GM19467 (cell line): ENCODE data around the gene TPST2.

Experiments used
- ATAC-seq: cut with Tn5 transposase; IDR thresholded peaks from one replicate; pipeline ENCODE4 v1.9.1; 2021; ENCODE audit warnings: mild to moderate bottlenecking, moderate library complexity; ENCODE audit not compliant: unreplicated experiment

TPST2 gene

GRCh38 chr22:26559961-26560575 is 29.9 kb downstream of the TPST2 start:
- no peak for ATAC-seq

DNA sequence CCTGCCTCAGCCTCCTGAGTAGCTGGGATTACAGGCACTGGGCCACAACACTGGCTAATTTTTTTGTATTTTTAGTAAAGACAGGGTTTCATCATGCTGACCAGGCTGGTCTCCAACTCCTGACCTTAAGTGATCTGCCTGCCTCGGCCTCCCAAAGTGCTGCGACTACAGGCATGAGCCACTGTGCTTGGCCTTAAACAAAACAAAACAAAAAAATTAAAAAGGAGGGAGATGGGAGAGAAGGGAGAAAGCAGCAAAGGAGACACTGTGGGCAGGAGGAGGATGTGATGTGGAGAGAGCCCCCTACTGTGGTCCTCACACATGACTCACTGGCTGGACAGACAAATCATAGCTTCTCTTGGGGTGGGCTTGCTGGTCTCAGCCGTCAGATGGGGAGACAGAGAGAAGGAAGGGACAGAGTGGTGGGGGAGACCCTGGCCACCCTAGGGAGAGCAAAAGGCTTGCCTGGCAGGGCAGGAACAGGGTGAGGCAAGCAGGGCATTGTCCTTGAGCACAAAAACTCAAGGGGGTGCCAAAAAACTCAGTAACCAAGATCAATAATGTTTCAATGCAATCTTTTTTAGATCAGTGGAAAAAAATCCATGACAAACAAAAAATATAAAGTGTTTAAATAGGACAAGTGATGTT is 31.6 kb downstream of the TPST2 start:
- ATAC-seq = no peak

DNA sequence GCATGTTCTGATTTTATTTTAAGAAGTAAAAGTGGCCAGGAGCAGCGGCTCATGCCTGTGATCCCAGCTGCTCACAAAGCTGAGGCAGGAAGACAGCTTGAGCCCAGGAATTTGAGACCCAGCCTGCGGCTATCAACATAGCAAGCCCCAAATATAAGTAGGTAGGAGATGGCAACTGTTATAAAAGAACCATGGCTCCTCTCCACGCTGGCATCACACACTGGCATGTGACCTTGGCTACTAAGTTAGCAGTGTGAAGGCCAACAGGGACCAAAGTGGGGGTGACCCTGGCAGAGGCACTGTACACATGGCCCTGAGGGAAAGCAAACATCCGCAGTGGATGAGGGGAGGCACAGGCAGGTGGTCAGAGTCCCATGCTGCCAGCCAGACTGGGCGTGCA is 33.0 kb downstream of the TPST2 start:
- ATAC-seq = no peak

- no peak for ATAC-seq
Measured at GRCh38 chr22:26555478-26555877, 34.5 kb downstream of the TPST2 start.

DNA sequence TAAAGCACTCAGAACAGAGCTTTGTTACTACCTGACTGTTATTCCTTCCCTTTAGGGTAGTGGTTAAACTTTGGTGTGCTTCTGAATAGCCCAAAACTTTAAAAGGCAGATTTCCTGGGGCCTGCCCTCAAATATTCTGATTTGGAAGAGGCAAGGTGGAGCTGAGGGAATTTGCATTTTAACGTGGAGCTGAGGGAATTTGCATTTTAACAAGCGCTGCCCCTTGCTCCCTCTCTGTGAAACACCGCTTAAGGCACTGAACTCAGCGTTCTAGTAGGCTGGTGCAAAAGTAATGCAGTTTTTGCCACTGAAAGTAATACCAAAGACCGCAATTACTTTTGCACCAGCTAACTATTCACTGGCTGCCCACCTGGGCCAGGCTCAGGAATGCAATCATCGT is 35.0 kb downstream of the TPST2 start:
- ATAC-seq = no peak

DNA sequence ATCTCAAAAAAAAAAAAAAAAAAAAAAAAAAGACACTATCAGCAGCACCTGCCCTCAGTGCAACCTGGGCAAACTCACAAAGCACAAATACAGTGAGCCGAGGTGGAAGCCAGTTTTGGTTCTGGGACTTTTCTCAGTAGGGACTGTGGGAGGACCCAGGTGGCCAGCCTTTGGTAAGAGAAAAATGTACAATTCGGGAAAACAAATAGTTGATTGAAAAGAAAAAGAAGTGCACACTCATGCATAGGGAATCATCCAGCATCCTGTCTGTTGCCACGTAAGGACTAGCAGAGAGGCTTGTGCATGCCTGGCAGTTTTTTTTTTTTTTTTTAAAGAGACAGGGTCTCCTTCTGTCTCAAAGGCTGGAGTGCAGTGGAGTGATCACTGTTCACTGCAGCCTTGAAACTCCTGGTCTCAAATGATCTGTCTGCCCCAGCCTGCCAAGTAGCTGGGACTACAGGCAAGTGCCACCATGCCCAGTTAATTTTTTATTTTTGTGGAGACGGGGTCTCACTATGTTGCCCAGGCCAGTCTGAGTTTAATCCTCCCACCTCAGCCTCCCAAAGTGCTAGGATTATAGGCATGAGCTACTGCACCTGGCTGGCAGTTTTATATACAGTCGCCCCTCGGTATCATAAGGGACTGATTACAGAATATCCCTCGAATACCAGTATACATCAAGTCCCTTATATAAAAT is 36.7 kb downstream of the TPST2 start:
- no peak for ATAC-seq

GRCh38 chr22:26552466-26552865 is 37.5 kb downstream of the TPST2 start:
- no peak for ATAC-seq

DNA sequence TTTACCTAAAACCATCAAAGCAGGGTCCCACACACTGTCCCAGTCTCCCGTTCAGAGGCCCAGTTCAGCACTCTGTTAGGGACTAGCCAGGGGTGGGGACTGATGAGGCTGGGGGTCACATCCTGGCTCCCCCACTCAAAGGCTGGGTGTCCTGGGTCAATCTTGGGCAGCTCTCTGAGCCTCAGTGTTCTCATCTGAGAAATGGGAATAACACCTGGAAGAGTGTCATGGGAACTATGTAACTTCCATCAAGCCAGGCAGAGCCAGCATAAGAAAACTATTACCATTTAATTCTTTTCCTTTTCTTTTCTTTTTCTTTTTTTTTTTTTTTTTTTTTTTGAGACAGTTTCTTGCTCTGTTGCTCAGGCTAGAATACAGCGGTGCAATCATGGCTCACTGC is 38.4 kb downstream of the TPST2 start:
- no peak for ATAC-seq

- no peak for ATAC-seq
Measured at GRCh38 chr22:26550498-26551033, 39.4 kb downstream of the TPST2 start.

DNA sequence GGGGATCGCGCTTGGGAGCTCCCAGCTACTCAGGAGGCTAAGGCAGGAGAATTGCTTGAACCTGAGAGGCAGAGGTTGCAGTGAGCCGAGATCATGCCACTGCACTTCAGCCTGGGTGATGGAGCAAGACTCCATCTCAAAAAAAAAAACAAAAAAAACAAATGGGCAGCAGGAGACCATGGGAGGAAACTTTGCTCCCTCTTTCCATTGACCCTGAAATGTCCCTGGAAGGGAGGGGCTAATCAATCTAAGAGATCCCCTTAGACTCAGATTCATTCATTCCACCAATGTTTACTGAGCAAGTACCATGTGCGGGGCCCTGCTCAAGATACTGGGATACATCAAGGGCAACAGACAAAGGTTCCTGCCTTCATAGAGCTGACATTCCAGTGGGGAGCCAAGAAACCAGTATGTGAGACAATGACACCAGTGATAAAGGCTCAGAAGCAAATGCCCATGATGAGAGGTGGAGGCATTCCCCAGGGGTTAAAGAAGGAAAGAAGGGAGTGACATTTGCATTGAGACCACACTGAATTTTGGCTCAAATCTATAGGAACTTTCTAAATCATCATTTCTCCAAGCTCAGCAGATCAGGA is 39.9 kb downstream of the TPST2 start:
- ATAC-seq = no peak

GRCh38 chr22:26548984-26549383 is 40.9 kb downstream of the TPST2 start:
- no peak for ATAC-seq

DNA sequence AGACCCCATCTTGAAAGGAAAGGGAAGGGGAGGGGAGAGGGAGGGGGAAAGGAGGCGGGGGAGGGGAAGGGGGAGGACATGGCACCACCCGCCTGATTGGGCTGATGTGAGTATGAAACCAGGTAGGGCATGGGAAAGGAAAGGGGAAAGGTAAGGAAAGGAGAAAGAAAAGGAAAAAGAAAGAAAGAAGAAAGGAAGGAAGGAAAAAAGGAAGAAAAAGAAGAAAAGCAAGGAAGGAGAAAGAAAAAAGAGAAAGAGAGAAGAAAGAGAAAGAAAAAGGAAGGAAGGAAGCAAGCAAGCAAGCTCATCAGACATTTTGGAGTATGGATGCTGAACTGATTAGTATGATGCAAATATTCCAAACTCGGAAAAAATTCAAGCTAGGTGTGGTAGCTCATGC is 41.6 kb downstream of the TPST2 start:
- no peak for ATAC-seq

- no peak for ATAC-seq
Measured at GRCh38 chr22:26547837-26548236, 42.1 kb downstream of the TPST2 start.

DNA sequence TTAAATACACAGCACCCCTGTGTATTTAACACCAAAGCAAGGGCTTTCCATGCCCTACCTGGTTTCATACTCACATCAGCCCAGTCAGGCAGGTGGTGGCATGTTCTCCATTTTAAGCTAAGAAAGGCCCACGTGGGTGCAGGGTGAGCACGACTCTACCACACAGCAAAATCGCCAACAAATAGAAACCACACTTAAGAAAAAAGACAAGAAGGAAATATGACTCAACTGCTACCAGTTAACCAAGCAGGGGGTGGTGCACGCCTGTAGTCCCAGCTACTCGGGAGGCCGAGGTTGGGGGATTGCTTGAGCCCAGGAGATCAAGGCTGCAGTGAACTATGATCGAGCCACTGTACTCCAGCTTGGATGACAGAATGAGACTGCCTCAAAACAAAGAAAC is 42.5 kb downstream of the TPST2 start:
- no peak for ATAC-seq

DNA sequence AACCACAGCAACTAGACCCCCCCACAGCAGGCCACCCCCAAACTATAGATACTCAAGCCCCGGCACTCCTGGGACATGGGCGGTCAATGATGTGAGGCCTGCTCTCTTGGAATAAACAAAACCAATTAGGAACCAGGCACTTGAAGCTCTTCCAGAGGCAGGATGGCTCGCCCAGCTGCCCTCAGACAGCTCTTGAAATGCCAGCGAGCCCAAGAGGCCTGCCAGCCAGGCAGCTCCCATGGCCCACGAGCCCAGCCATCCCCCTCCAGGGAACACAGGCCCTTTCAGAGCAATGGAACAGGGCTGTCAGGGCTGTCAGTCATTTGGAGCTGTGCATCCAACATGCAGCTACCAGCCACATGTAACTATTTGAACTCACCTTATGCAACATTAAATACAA is 43.6 kb downstream of the TPST2 start:
- ATAC-seq = no peak

GRCh38 chr22:26545827-26546226 is 44.1 kb downstream of the TPST2 start:
- ATAC-seq = no peak

DNA sequence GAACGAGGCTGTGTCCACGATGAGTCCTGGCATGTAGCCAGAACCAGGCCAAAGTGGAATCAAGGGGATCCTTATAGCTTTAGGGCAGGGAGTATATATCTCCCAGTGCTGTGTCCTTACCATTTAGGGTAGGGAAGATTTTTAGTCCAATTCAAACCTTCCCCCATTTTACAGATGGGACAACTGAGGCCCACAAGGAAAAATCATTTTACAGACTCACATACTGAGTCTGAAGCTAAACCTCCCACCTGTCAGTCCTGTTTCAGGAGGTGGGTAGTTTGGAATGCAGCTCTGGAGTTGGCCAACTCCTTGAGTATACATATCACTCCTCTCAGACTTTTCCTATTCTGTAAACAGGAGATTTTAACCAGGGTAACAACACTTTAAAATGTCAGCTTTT is 44.5 kb downstream of the TPST2 start:
- no peak for ATAC-seq

- ATAC-seq = no peak
Measured at GRCh38 chr22:26544489-26544888, 45.4 kb downstream of the TPST2 start.

DNA sequence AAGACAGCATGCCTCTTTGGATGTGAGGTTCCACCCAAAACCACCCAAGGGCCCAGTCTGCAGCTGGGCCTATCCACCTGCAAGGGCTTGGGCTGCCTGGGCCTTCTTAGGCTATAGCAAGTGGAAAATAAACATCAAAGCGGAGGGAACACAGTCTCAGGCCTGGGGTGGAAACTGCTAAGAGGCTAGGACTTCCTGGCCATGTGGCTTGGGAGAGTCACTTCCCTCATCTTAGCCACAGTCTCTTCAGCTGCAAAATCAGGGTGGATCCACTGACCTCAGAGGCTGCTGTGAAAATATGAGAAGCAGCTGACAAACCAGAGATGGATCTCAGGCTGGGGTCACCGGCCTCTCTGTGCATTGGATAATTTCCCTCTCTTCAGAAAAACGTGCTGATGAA is 47.1 kb downstream of the TPST2 start:
- ATAC-seq = no peak

DNA sequence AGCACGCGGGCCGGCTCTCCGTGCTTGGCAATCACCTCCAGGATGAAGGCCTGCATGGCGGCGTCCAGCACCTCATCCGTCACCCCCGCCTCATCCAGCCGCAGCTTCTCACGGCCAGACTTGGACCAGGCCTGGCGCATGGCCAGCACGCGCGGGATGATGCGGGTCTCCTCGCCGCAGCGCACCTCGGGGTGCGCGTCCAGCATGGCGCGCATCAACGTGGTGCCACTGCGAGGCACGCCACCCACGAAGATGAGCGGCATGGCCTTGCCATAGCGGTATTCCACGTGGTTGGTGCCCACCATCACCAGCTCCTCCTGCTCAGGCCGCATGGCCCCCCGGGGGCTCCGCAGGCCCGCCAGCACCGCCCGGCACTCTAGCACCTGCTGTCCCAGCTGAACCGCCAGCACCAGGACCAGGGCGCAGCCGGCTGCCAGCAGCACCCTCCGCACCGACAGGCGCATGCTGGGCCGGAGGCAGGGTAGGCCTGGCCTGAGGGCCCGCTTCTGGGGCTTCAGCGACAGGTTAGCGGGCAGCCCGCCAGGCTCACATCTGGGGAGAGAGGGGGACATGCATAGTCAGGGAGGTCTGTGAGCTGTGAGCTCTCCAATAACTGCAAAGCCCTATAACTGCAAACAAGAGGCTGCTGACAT is 48.6 kb downstream of the TPST2 start:
- ATAC-seq = no peak

GRCh38 chr22:26540119-26540518 is 49.8 kb downstream of the TPST2 start:
- no peak for ATAC-seq
